Skeletal muscle satellite cell (primary cell): ENCODE measurements around the gene STK17B.
"Not testable (repeated sequence)": the region's sequence is repeated elsewhere in the genome, so short reads cannot be mapped to it uniquely, and the experiment has no call there.

Experiments
- H3K27me3 ChIP-seq: 2 replicates; pipeline ENCODE4 v1.7.0; 2013; ENCODE audit warnings: low read length; ENCODE audit not compliant: control insufficient read depth, insufficient read depth
- H3K36me3 ChIP-seq: 2 replicates; pipeline ENCODE4 v1.7.0; 2013; ENCODE audit warnings: mild to moderate bottlenecking, control low read depth, low read length; ENCODE audit not compliant: insufficient read depth
- H3K4me1 ChIP-seq: 2 replicates; pipeline ENCODE4 v1.7.0; 2013; ENCODE audit warnings: low read length; ENCODE audit not compliant: control insufficient read depth, insufficient read depth
- H3K4me2 ChIP-seq: 2 replicates; pipeline ENCODE4 v1.7.0; 2013; ENCODE audit warnings: mild to moderate bottlenecking, low read length
- H3K4me3 ChIP-seq: 2 replicates; pipeline ENCODE4 v1.7.0; 2013; ENCODE audit warnings: low read length
- H3K9ac ChIP-seq: 2 replicates; pipeline ENCODE4 v1.7.0; 2013; ENCODE audit warnings: mild to moderate bottlenecking, low read depth, low read length, moderate library complexity
- H3K9me3 ChIP-seq: replicated peaks from 2 replicates; pipeline ENCODE4 v1.7.0; 2013; ENCODE audit warnings: mild to moderate bottlenecking, control low read depth, low read length

Gene STK17B

DNA sequence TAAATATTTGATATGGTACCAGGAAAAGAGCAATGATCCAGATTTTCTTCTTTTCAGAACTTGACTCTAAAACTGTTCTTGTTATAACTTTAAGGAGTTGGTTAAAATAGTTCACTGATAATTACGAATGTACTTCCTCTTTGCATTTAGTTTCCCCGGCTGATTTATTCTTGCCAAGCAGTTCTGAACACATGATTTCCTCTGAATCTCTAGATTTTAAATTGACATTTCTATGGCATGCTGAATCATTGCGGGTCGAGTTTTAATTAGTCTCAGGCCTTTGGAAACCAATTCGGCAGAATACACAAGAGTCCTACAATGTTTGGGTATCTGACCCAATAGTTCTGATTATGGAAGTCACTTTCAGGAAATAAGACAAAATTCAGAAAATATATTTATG is 65.4 kb downstream of the STK17B start:
- H3K36me3 ChIP-seq: no peaks in the 10 kb centered on the region
- no peaks in the 10 kb centered on the region for H3K9me3 ChIP-seq
- no peaks in the 10 kb centered on the region for H3K27me3 ChIP-seq
- no peaks in the 10 kb centered on the region for H3K4me1 ChIP-seq
- no peak overlapping the region for H3K4me3 ChIP-seq
- no peak overlapping the region for H3K4me2 ChIP-seq
- no peak overlapping the region for H3K9ac ChIP-seq

DNA sequence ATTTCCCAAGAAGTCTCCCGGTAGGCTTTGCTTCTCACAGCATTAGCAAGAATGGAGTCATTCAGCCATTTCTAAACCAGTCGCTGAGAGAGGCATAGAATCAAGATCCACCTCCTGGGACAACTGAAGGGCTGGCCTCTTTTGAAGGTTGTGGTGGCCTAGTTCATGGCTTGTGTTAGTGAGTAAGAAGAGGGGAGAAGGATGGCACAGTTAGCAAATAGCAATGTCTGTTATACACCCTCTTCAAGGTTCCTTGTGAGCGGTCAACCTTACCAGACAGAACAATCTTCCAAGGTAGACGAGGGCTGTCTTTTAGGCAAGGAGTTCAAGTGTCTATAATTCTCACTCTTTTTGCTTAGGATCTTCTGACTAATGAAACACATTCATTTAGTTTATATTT is 67.3 kb downstream of the STK17B start:
- no peaks in the 10 kb centered on the region for H3K36me3 ChIP-seq
- no peaks in the 10 kb centered on the region for H3K4me1 ChIP-seq
- no peaks in the 10 kb centered on the region for H3K9me3 ChIP-seq
- H3K27me3 ChIP-seq: no peaks in the 10 kb centered on the region
- no peak overlapping the region for H3K4me3 ChIP-seq
- H3K9ac ChIP-seq: no peak overlapping the region
- H3K4me2 ChIP-seq: no peak overlapping the region

DNA sequence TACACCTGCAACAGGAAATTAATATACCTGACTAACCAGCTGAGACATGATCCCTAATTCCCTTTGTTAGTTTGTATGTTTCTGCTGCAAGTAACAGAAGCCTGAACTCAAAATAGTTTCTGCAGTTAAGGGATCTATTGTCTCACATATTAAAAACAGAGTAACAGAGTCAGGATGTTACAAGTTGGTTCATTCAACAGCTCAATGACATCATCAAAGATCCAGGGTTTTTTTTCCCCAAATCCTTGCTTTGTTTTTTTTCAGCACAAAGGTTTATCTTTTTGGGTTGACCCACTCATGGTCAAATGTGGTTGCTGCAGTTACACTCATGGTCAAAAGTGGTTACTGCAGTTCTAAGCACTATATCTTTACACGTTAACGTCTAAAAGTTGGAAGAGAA is 67.8 kb downstream of the STK17B start:
- no peaks in the 10 kb centered on the region for H3K9me3 ChIP-seq
- no peak overlapping the region for H3K9ac ChIP-seq
- no peaks in the 10 kb centered on the region for H3K27me3 ChIP-seq
- no peak overlapping the region for H3K4me3 ChIP-seq
- H3K4me1 ChIP-seq: no peaks in the 10 kb centered on the region
- no peak overlapping the region for H3K4me2 ChIP-seq
- H3K36me3 ChIP-seq: no peaks in the 10 kb centered on the region

DNA sequence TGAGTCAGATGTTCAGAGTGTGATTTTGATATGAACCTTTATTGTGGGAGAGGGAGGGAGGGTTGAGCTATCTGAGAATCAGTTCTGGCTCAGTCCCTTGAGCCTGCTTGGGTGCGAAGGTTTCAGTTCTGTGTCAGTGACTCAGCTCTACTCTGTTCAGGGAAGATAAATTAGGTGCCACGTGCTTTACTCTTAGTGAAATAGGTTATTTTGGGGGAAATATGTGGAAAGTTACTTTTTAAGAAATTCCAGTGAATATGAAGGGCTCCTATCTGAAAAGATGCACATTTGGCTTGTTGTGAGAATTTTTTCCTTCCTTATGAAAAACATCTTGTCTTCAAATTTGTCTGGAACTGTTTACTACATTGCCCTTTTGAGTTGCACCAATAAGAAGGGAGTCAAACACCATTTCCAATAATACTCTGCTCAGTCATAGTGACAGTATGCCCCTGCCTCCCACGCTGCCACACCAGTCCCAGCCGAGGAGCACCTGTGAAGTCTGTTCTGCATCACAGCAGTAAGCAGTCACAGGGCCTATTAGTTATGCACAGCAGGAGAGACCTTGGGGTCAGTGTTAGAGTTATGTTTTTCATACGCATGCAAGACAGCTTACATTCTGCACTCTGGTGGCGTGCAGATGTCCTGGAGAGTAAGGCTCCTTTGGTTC is 69.9 kb downstream of the STK17B start:
- no peaks in the 10 kb centered on the region for H3K36me3 ChIP-seq
- no peaks in the 10 kb centered on the region for H3K9me3 ChIP-seq
- H3K4me3 ChIP-seq: no peak overlapping the region
- no peak overlapping the region for H3K9ac ChIP-seq
- H3K27me3 ChIP-seq: no peaks in the 10 kb centered on the region
- H3K4me1 ChIP-seq: no peaks in the 10 kb centered on the region
- no peak overlapping the region for H3K4me2 ChIP-seq

DNA sequence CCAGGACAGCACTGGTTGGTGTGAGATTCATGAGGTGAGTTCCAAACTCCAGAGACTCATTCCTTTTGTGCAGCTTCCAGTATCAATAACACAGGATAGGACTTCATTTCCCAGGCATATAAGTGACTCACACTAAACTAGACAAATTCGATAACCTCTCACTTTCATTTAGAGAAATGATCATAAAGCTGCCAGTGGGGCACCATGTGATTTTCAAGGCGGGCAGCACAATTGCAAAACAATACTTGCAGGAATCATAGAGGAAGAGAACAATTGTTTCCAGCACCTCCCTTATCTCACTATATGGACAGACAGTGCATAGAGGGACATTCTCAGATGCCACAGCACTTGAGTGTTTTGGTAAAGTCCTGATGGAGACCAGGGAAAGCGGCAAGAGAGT is 71.5 kb downstream of the STK17B start:
- Histone ChIP-seq H3K9ac (no peak overlapping the region), H3K4me1 (no peaks in the 10 kb centered on the region), H3K4me2 (no peak overlapping the region), H3K9me3 (no peaks in the 10 kb centered on the region), H3K27me3 (no peaks in the 10 kb centered on the region), H3K36me3 (no peaks in the 10 kb centered on the region), H3K4me3 (no peak overlapping the region)

DNA sequence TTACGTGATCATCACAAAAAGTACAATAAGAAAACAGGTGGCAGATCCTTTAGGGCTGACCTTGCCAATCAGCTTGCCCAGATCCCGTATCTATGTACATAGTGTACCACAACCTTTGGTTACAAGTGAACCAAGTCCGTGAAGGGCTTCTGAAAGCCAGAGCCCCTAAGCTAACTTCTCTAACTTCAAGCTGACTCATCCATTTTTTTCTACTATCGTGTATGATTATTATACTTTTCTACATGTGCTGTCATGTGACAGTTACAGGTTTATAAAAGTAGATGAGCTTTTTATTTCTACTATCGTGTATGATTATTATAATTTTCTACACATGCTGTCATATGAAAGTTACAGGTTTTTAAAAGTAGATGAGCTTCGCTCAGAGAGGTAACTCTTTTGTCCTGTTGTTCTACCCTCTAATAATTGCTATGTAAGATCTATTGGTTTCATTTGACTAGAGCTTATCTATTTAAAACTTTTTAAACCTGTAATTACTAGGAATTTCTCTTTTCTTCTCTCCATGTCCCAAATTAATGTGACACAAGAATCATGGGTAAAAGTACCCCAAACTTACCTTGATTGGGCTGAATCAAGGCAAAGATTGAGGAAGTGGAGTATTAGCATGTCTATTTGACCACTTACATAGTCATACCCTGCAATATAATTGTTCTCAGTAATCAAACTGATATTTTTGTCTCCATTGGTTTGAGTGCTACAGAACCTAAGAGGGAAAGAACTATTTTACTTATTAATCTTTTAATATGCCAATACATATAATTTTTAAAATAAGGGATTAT is 73.3 kb downstream of the STK17B start:
- Histone ChIP-seq H3K27me3 (no peaks in the 10 kb centered on the region), H3K4me3 (no peak overlapping the region), H3K9me3 (no peaks in the 10 kb centered on the region), H3K4me1 (no peaks in the 10 kb centered on the region), H3K4me2 (no peak overlapping the region), H3K36me3 (no peaks in the 10 kb centered on the region), H3K9ac (no peak overlapping the region)

DNA sequence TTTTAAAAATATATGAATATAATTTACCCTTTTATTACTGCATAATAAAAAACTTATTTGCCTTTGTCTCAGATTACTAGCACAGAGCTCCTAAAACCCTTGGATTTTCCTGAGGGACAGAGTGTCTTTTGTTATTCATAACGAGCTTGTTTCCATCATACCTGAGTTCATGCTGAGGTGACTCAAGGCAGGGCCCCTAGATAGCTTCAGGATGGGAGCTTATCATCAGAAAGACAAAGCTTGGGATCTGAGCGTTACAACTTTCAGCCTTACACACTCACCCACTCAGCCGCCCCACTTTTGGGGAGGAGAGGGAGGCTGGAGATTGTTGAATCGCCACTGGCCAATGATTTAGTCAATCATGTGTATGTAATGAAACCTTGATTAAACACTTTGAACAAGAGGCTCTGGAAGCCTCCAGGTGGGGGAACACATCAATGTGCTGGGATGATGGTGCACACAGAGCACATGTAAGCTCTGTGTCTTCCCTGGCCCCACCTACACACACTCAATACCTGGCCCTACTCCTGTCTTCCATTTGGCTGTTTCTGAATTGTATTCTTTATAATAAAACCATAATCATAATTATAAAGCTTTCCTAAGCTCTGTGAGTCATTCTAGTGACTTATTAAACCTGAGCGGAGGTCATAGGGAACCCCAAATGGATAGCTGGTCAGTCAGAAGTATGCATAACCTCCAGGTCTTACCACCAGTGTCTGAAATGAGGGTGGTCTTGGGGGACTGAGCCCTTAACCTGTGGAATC is 74.2 kb downstream of the STK17B start:
- no peak overlapping the region for H3K4me2 ChIP-seq
- no peaks in the 10 kb centered on the region for H3K9me3 ChIP-seq
- no peak overlapping the region for H3K9ac ChIP-seq
- no peaks in the 10 kb centered on the region for H3K36me3 ChIP-seq
- no peak overlapping the region for H3K4me3 ChIP-seq
- no peaks in the 10 kb centered on the region for H3K4me1 ChIP-seq
- H3K27me3 ChIP-seq: no peaks in the 10 kb centered on the region

DNA sequence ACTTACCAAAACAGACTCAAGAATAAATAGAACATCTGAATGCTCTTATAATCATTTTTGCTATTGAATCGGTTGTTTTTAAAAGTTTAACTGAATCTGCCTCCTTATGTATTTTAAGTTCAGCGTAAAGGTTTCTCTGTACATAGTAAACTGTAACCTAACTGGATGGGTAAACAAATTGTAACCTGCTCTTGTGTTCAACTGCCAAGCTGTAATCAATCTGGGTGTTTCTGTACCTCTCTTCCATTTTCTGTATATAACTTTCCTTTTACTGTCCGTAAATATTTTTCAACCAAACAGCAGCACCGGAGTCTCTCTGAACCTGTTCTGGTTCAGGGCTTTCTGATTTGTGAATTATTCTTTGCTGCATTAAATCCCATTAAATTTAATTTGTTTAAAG is 75.1 kb downstream of the STK17B start:
- Histone ChIP-seq H3K27me3 (no peaks in the 10 kb centered on the region), H3K4me2 (no peak overlapping the region), H3K36me3 (no peaks in the 10 kb centered on the region), H3K4me3 (no peak overlapping the region), H3K9ac (no peak overlapping the region), H3K4me1 (no peaks in the 10 kb centered on the region), H3K9me3 (no peaks in the 10 kb centered on the region)

DNA sequence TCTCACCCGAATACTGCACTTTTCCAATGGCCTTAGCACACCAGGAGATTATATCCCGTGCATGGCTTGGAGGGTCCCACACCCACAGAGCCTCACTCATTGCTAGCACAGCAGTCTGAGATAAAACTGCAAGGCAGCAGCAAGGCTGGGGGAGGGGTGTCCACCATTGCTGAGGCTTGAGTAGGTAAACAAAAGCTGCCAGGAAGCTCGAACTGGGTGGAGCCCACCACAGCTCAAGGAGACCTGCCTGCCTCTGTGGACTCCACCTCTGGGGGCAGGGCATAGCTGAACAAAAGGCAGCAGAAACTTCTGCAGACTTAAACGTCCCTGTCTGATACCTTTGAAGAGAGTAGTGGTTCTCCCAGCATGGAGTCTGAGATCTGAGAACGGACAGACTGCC is 81.9 kb downstream of the STK17B start:
- H3K4me2 ChIP-seq, H3K27me3 ChIP-seq, H3K9ac ChIP-seq, H3K9me3 ChIP-seq, H3K36me3 ChIP-seq, H3K4me3 ChIP-seq, H3K4me1 ChIP-seq: not testable (repeated sequence)

DNA sequence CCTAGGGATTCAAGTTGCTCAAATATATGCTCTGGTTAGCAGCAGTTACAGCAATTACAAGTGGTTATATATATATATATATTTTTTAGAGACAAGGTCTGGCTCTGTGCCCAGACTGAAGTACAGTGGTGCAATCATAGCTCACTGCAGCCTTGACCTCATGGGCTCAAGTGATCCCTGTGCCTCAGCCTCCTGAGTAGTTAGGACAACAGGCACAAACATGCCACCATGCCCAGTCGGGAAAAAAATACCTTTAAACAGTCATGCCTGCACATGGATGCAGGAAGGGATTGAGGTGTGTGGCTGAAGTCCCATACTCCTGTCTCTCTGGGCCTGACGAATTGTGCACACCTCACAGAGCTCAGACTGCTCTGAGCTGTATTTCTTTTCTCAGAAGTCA is 83.2 kb downstream of the STK17B start:
- no peaks in the 10 kb centered on the region for H3K27me3 ChIP-seq
- no peak overlapping the region for H3K9ac ChIP-seq
- H3K4me3 ChIP-seq: no peak overlapping the region
- H3K4me1 ChIP-seq: no peaks in the 10 kb centered on the region
- H3K36me3 ChIP-seq: no peaks in the 10 kb centered on the region
- no peaks in the 10 kb centered on the region for H3K9me3 ChIP-seq
- H3K4me2 ChIP-seq: no peak overlapping the region

DNA sequence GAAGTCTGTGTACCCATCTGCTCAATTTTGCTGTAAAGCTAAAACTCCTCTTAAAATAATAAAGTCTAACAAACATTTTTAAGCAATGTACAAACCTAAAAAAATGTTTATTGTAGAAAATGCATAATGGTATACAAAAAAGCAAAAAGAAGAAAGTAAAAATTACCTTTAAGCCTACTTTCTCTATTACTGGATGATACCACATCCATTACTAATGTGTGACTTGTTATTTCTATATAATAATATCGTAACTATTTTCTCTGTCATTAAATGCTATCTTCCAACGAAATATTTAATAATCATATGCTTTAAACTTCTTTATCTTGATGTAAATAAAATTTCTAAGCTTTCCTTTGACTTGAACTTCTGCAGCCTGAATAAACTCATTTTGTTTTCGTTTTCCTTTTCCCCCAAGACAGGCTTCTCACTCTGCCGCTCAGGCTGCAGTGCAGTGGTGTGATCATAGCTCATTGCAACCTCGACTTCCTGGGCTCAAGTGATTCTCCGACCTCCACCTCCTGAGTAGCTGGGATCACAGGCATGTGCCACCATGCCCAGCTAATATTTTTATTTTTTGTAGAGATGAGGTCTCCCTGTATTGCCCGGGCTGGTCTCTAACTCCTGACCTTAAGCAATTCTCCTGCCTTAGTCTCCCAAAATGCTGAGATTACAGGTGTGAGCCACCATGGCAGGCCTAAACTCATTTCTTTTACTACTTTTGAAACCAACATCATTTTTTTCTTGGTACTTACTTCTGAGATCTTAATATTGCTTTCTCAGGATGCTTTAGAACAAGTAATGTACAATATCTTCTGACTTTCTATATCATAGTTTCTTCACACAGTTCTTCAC is 84.6 kb downstream of the STK17B start:
- H3K36me3 ChIP-seq: no peaks in the 10 kb centered on the region
- H3K9ac ChIP-seq: no peak overlapping the region
- no peaks in the 10 kb centered on the region for H3K9me3 ChIP-seq
- H3K4me3 ChIP-seq: no peak overlapping the region
- no peaks in the 10 kb centered on the region for H3K4me1 ChIP-seq
- no peaks in the 10 kb centered on the region for H3K27me3 ChIP-seq
- no peak overlapping the region for H3K4me2 ChIP-seq
